ENCODE data around the gene INCA1. TPM values are rescaled to one million over a fixed set of nuclear protein-coding genes. Genes with fewer than 3 reads are reported as not detected.
A peak's percentile ranks its signal among the peaks of the same experiment; 100 is the strongest.
"Not testable (repeated sequence)": the region's sequence is repeated elsewhere in the genome, so short reads cannot be mapped to it uniquely, and the experiment has no call there.

The INCA1 gene
- total RNA-seq, 1 donor: 0.36 TPM

DNA sequence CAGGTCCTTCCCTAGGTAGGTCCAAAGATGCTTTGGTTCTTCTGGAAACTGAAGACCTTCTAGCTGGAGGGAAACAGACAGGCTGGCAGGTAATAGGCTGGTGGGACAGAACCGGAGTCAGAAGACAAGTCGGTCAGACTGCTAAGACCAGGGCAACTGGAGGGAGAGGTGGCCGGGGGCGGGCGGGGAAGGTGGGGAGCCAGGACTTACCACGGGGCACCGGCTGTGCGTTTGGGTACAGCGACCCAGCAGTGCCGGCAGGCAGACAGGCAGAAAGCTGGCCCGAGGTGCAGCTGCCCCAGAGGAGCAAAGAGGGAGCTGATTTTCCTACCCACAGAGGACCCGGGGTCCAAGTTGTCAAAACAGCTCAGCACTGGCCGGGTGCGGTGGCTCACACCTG is 37.3 kb upstream of the INCA1 start:
- no peak for DNase-seq (ENCODE audit: low read depth)
- H3K4me3 ChIP-seq (ENCODE audit: low read depth, low read length): no peak overlapping the region
- TF ChIP-seq, protein P1, sequence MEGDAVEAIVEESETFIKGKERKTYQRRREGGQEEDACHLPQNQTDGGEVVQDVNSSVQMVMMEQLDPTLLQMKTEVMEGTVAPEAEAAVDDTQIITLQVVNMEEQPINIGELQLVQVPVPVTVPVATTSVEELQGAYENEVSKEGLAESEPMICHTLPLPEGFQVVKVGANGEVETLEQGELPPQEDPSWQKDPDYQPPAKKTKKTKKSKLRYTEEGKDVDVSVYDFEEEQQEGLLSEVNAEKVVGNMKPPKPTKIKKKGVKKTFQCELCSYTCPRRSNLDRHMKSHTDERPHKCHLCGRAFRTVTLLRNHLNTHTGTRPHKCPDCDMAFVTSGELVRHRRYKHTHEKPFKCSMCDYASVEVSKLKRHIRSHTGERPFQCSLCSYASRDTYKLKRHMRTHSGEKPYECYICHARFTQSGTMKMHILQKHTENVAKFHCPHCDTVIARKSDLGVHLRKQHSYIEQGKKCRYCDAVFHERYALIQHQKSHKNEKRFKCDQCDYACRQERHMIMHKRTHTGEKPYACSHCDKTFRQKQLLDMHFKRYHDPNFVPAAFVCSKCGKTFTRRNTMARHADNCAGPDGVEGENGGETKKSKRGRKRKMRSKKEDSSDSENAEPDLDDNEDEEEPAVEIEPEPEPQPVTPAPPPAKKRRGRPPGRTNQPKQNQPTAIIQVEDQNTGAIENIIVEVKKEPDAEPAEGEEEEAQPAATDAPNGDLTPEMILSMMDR (IDR thresholded peaks at IDR 0.05; ENCODE audit: insufficient read depth, low read length): no peak

DNA sequence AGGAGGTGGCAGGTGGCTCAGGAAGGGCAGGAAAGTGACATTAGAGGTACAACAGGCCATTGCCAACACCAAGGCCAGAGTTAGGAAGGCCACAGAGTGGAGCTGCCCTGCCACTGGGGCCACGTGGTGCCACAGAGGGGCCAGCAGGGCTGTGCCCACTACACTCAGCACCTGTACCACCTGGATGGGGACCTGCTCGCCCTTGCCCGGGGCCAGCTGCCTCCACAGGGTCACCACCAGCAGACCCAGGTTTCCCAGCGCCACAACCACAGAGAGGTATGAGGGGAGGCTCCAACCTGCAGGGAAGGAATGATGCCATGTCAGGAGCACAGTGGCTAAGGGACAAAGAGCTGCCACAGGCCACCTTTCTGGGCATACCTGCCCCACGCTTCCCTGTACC is 36.7 kb upstream of the INCA1 start:
- TF ChIP-seq, protein P1 (IDR thresholded peaks at IDR 0.05; ENCODE audit: insufficient read depth, low read length): no peak

DNA sequence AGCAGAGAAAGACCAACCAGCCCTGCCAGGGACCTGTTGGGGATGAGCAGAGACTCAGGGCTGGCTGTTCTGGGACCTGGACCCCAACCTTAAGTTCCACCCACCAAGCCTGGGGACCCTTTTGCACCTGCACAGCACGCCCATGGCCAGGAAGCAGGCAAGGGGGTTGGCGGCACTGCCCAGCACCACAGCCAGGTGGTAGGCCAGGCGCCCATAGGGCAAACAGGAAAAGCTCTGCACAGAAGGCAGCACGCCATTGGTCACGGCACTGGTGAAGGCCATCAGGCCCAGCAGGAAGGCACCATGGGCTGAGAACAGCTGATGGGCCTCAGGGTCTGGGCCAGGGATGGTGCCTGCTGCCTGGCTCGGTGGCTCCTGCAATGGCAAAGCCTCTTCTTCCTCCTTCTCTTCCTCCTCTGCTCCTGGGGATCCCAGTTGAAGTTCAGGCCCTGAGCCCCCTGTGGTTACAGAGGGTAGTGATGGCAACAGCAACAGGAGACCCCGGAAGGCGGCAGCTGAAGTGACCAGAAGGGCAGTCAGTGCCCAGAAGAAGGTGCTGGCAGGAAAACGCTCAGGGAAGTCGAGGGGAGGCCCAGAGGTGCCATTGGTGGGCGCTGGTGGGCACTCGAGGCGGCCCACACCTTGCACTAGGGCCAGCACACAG is 36.2 kb upstream of the INCA1 start:
- H3K4me3 ChIP-seq (ENCODE audit: low read depth, low read length): no peak overlapping the region
- TF ChIP-seq, protein P1 (IDR thresholded peaks at IDR 0.05; ENCODE audit: insufficient read depth, low read length): no peak
- DNase-seq (ENCODE audit: low read depth): no peak

More for the DNA sequence above, 36.7 kb upstream of the INCA1 start:
- no peak for DNase-seq (ENCODE audit: low read depth)
- no peak overlapping the region for H3K4me3 ChIP-seq (ENCODE audit: low read depth, low read length)

DNA sequence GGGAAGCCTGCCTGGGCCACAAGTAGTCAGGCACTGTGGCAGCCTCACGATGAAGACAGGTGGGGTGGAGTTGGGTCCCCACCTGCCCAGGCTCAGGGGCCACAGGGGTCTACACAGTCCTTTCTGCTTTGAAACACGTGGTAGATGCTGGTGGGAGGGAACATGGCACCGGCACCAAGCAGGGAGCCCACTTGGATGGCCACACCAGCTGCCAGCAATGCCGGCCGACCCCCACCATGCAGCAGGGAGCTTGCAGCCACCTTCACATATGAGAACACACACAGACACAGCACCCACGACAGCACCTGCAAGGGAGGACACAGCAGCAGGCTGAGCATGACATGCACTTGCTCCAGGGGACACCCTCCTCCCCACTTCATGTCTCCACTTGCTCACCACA is 35.5 kb upstream of the INCA1 start:
- TF ChIP-seq, protein P1 (IDR thresholded peaks at IDR 0.05; ENCODE audit: insufficient read depth, low read length): no peak
- DNase-seq (ENCODE audit: low read depth): no peak
- H3K4me3 ChIP-seq (ENCODE audit: low read depth, low read length): no peak overlapping the region

DNA sequence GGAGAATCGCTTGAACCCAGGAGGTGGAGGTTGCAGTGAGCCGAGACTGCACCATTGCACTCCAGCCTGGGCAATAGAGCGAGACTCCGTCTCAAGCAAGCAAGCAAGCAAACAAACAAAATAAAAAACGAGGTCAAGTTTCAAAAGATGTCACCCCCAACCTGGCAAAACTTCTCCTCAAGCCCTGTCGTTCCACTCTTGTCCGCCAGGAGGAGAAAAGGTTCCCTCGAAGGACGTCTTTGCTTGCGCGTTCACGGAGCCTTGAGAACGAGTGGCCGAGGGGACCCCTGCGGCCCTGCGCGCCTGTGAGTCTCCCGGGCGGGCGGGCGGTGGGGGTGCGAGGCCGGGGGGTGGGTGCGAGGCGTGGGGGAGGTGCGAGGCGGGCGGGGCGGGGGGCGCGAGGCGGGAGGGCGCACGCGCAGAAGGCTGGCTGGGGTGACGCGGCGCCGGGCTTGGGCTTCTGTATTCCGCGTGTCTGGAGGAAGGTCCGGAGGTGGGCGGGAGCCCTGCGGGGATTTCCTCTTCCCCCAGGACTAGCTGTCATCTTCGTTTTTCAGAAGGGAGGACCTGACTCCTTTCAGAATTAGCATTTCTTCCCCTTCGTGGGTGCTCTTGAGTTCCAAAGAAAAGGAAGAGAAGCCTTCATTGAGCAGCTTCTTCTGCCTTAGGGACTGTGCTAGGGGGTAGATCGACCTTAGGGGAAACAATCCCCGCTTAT is 34.2 kb upstream of the INCA1 start:
- H3K4me3 ChIP-seq (ENCODE audit: low read depth, low read length): peak overlapping the region; percentile 47
- TF ChIP-seq, protein P1 (IDR thresholded peaks at IDR 0.05; ENCODE audit: insufficient read depth, low read length): peak; percentile 92
- peak; percentile 74 for DNase-seq (ENCODE audit: low read depth)

DNA sequence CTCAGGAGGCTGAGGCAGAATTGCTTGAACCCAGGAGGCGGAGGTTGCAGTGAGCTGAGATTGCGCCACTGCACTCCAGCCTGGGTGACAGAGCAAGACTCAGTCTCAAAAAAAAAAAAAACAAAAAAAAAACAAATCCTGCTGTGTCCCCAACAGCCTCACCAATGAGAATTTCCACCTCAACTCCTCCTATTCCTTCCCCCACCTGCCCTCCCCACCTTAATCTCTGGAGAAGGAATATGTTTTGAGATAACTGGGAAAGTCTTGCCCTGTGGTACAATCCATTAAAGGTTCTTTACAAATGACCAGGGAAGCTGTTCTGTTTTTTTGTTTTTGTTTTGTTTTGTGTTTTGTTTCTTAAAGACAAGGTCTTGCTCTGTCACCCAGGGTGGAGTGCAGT is 32.8 kb upstream of the INCA1 start:
- not testable (repeated sequence) for DNase-seq (ENCODE audit: low read depth); H3K4me3 ChIP-seq (ENCODE audit: low read depth, low read length)

DNA sequence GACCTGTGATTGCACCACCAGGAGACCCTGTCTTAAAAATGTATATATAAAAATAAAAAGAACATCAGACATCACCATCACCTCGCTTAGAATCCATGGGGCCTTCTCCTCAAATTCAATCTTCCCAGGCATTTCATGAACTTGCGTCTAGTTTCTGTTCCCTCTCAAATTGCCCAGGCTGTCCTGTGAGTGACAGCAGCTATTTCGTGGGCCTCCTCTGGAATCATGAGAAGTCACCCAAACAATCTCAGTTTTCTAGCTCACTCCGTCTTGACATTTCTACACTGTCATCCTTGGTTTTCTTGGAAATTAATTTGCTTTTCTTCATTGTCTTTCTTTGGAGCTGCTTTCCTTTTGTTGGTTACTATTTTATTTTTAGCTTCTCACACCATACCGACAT is 30.6 kb upstream of the INCA1 start:
- TF ChIP-seq, protein P1 (IDR thresholded peaks at IDR 0.05; ENCODE audit: insufficient read depth, low read length): no peak
- DNase-seq (ENCODE audit: low read depth): no peak

More for the DNA sequence above, 30.6 kb upstream of the INCA1 start:
- H3K4me3 ChIP-seq (ENCODE audit: low read depth, low read length): no peak overlapping the region

Measured in fibroblast of the aortic adventitia (primary cell).